Liver (tissue), 3 donors: ENCODE data around the gene LPP.
A peak's percentile ranks its signal among the peaks of the same experiment; 100 is the strongest.

Source experiments
- EGR1 ChIP-seq, 2 donors: IDR thresholded peaks; 2 replicates each; pipeline ENCODE4 v1.6.1; 2016 to 2018; ENCODE audit warnings: antibody characterized with exemption in 2 of 2, low read depth in 2 of 2
- GABPA ChIP-seq, 2 donors: IDR thresholded peaks in 1 of 2; conservative IDR thresholded peaks in 1 of 2; 2 replicates each; pipeline ENCODE4 v1.6.1; 2016; ENCODE audit warnings: antibody characterized with exemption in 2 of 2, mild to moderate bottlenecking in 1 of 2, moderate library complexity in 1 of 2
- RAD21 ChIP-seq, 2 donors: IDR thresholded peaks; 2 replicates each; pipeline ENCODE4 v1.6.1; 2016; ENCODE audit warnings: antibody characterized with exemption in 2 of 2, mild to moderate bottlenecking in 2 of 2
- SP1 ChIP-seq: IDR thresholded peaks from 2 replicates; pipeline ENCODE4 v1.6.1; 2018; ENCODE audit warnings: antibody characterized with exemption, mild to moderate bottlenecking
- TAF1 ChIP-seq: conservative IDR thresholded peaks from 2 replicates; pipeline ENCODE4 v1.6.1; 2016; ENCODE audit warnings: antibody characterized with exemption, mild to moderate bottlenecking
- TF ChIP-seq, protein P1 (sequence below): fragments of 150-350 bp; IDR thresholded peaks from 2 replicates; pipeline ENCODE4 v1.5.1; 2017; ENCODE audit warnings: improper control_type of control experiment, low read depth, low read length; ENCODE audit not compliant: missing input control
- TF ChIP-seq, protein P2 (sequence below): IDR thresholded peaks from 2 replicates; pipeline ENCODE4 v1.6.1; 2016; ENCODE audit warnings: antibody characterized with exemption
- TF ChIP-seq, protein P3 (sequence below): IDR thresholded peaks from 2 replicates; pipeline ENCODE4 v1.6.1; 2016; ENCODE audit warnings: antibody characterized with exemption
- TF ChIP-seq, protein P4 (sequence below): IDR thresholded peaks from 2 replicates; pipeline ENCODE4 v1.6.1; 2016; ENCODE audit warnings: antibody characterized with exemption, mild to moderate bottlenecking
- donor health status: healthy.
- donor health status: healthy.

DNA sequence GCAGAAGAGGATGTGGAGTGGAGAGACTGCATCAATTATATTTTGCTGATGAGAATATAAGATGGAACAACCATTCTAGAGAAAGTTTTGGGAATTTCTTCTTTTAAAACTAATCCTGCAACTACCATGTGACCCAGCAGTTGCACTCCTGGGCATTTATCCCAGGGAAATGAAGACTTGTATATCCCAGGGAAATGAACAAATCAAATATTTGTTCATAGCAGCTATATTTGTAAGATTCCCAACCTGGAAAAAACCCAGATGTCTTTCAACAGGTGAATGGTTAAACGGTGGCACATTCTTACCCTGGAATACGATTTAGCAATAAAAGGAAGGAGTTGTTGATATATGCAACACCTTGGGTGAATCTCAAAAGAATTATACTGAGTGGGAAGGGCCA lies 632.5 kb downstream of the LPP start:
- TF ChIP-seq, protein P1, sequence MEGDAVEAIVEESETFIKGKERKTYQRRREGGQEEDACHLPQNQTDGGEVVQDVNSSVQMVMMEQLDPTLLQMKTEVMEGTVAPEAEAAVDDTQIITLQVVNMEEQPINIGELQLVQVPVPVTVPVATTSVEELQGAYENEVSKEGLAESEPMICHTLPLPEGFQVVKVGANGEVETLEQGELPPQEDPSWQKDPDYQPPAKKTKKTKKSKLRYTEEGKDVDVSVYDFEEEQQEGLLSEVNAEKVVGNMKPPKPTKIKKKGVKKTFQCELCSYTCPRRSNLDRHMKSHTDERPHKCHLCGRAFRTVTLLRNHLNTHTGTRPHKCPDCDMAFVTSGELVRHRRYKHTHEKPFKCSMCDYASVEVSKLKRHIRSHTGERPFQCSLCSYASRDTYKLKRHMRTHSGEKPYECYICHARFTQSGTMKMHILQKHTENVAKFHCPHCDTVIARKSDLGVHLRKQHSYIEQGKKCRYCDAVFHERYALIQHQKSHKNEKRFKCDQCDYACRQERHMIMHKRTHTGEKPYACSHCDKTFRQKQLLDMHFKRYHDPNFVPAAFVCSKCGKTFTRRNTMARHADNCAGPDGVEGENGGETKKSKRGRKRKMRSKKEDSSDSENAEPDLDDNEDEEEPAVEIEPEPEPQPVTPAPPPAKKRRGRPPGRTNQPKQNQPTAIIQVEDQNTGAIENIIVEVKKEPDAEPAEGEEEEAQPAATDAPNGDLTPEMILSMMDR = no peak
- no peak for TF ChIP-seq GABPA (IDR thresholded peaks at IDR 0.05 in 1 of 2, conservative IDR thresholded peaks at IDR 0.05 in 1 of 2)
- no peak for TF ChIP-seq EGR1 (IDR thresholded peaks at IDR 0.05; ENCODE audit: low read depth in 2 of 2)
- TF ChIP-seq, protein P2, sequence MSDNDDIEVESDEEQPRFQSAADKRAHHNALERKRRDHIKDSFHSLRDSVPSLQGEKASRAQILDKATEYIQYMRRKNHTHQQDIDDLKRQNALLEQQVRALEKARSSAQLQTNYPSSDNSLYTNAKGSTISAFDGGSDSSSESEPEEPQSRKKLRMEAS = peak; percentile 46
- TF ChIP-seq TAF1 = no peak
- TF ChIP-seq, protein P3, sequence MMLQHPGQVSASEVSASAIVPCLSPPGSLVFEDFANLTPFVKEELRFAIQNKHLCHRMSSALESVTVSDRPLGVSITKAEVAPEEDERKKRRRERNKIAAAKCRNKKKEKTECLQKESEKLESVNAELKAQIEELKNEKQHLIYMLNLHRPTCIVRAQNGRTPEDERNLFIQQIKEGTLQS = no peak
- TF ChIP-seq RAD21 (IDR thresholded peaks at IDR 0.05) = no peak
- TF ChIP-seq, protein P4, sequence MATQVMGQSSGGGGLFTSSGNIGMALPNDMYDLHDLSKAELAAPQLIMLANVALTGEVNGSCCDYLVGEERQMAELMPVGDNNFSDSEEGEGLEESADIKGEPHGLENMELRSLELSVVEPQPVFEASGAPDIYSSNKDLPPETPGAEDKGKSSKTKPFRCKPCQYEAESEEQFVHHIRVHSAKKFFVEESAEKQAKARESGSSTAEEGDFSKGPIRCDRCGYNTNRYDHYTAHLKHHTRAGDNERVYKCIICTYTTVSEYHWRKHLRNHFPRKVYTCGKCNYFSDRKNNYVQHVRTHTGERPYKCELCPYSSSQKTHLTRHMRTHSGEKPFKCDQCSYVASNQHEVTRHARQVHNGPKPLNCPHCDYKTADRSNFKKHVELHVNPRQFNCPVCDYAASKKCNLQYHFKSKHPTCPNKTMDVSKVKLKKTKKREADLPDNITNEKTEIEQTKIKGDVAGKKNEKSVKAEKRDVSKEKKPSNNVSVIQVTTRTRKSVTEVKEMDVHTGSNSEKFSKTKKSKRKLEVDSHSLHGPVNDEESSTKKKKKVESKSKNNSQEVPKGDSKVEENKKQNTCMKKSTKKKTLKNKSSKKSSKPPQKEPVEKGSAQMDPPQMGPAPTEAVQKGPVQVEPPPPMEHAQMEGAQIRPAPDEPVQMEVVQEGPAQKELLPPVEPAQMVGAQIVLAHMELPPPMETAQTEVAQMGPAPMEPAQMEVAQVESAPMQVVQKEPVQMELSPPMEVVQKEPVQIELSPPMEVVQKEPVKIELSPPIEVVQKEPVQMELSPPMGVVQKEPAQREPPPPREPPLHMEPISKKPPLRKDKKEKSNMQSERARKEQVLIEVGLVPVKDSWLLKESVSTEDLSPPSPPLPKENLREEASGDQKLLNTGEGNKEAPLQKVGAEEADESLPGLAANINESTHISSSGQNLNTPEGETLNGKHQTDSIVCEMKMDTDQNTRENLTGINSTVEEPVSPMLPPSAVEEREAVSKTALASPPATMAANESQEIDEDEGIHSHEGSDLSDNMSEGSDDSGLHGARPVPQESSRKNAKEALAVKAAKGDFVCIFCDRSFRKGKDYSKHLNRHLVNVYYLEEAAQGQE = no peak
- TF ChIP-seq SP1 = no peak
